HG02678 (cell line): Measurements from ENCODE around the gene GALNT10.

ENCODE experiments used
- ATAC-seq: cut with Tn5 transposase; IDR thresholded peaks from one replicate; pipeline ENCODE4 v1.9.1; 2021; ENCODE audit warnings: mild to moderate bottlenecking, moderate library complexity; ENCODE audit not compliant: unreplicated experiment

GALNT10 gene

DNA sequence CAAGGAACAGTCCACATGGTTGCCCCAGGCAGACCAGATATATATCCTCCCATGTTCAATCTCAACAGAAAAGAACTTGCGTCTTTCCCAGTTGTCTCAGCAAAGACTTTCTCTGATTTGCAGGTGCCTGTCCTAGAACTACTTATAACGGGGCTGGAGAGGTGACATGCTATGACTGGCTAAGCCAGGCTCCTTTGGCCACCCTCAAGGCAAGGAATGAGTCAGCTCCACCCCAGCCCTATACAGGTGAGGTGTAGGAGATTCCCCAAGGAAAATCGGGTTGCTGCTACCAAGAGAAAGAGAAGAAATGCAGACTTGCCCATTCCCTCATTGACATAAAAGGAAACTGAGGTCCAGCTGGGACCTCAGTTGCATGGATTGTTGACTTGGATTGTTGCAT lies 127.4 kb downstream of the GALNT10 start:
- no peak for ATAC-seq

DNA sequence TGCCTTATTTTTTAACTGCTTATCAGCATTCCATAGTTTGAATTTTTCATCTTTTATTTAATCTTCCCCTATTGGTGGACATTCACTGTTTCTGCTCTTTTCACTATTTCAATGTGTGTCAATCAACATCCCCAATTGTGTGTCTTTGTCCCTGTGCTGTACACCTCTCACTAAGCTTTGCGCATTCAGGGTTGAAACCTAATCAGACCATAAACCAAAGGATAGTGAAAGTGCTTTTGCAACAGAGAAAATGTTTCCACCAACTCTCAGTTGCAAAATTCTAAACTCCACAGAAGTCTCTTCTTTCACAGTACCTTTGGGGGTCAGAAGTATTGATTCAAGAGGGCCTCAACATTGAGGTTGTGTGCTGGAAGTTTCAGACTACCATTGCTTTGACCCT lies 128.2 kb downstream of the GALNT10 start:
- ATAC-seq, result no peak

DNA sequence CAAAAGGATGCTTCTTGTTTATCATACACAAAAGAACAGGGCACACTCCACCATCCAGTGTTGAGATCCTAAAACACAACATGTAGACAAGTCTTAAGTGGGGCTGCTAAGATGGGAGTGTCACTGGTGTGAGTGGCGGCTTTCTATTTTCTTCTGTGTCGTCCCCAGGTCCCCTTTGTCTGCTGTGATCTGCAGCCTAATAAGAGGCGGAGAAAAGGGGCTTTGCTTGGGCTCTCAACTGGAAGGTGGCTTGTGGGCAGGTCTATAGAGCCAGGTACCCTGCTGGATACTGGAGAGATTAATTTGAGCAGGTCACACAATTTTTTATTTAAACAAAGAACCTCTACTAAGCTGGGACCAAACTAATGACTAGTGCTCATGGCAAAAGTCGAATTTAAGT lies 129.2 kb downstream of the GALNT10 start:
- no peak for ATAC-seq

DNA sequence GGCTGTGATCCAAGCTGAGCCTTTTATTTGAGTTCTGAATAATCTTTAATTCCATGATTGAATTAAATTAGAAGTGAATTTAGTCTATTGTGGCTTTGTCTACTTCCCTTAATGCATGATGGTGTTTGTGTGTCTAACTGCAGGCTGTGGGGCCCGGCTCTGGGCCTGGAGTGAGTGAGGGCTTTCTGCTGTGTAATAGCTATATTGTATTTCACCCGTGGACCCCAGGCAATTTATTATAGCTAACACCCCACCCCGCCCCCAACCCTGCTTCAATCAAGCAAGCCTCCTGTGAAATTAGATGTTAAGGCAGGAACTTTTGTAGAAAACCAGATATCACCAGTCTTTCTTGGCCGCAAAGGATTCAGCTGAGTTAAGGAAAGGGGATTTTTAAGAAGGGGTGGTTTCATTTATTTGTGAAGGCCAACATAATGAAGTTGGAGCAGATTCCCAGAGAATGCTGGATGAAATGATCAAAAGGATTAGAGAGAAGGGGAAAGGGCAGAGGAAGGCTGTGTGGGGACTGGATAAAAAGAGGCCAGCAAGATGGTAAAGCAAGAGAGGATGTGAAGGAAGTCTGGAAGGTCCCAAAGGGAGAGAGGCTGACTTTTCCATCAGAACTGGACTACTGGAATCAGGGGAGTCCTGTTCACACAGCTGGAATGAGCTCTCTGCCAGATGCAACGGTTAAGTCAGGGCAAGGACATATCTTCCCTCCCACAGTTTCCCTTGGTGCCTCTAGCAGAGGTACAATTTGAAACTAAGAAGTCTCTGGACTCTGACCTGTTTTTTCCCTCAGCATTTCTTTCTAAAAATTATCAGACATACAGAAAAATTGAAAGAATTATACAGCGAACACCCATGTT lies 129.9 kb downstream of the GALNT10 start:
- ATAC-seq, result no peak

DNA sequence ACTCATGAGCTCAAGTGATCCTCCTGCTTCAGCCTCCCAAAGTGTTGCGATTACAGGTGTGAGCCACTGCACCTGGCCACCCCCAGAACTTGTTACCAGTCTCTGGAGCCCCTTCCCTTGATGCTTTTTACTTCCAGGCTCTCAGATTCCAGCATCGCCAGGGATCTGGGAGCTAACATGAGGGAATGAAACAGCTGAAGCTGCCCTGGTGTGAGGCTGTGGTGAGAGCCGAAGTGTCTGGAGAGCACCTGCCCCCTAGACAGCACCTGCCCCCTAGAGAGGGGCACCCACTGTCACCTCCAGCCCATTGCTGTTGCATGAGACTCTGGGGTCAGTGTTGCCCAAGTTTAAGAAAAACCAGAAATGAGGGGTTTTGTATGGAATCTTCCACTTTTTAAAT lies 131.0 kb downstream of the GALNT10 start:
- no peak for ATAC-seq

DNA sequence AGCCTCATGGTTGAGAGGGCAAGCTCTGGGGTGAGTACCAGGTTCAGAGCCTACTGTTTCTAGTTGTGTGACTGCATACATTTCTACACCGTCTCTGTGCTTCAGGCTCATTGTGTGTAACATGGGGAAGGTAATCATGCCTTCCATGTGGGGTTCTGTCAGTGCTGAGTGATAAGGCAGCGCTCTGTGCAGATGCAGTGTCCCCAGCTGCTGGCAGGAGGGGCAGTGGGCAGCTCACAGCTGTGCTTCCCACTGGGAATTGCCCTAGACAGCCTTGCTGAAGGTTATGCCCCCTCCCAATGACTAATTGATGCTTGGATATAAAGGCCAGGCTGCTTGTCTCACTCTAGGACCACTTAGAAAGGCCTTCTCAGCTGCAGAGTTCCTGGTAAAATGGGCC lies 133.5 kb downstream of the GALNT10 start:
- ATAC-seq, result no peak

DNA sequence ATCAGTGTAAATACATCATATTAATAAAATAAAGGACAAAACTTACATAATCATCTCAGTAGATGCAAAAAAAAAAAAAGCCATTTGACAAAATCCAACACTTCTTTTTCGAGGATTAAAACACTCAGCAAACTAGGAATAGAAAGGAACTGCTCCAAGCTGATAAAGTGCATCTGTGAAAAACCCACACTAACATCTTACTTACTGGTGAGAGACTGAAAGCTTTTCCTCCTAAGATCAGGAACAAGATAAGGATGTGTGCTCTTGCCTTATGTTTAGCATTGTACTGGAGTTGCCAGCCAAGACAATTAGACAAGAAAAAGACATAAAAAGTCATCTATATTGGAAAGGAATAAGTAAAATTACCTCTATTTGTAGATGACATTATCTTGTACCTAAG lies 135.0 kb downstream of the GALNT10 start:
- ATAC-seq, result no peak

DNA sequence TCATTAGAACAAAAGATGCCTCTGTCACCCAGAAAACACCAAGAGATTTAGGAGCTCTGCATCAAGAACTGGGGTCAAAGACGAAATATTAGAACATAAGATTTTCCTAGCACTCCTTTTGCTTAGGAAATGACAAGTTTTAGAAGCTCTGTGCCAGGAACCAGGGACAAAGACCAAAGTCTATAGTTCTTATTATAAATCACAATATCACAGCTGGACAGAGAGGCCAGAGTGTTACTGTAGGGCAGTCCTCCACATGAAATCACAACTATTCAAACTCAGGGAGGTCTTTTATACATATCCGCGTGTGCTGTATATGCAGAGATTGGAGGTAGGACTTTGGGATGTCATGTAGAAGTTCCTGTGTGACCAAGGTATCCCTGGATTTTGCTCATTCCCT lies 138.5 kb downstream of the GALNT10 start:
- ATAC-seq, result no peak

DNA sequence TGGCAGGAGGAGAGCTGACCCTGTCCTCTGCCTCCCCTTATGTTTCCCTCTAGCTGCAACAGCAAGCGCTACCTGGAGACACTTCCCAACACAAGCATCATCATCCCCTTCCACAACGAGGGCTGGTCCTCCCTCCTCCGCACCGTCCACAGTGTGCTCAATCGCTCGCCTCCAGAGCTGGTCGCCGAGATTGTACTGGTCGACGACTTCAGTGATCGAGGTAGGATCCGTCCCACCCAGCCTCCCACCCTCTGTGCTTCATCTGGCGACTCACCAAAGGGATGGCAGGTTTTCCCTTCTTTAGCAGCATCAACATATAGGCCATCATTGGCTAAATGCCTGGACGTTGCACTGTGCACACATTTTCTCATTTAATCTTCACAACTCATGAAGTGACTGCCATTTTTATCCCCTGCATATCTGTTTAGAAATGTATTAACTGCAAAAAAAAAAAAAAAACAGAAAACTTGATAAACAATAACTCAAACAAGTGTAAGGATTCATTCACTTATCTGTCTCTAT lies 139.0 kb downstream of the GALNT10 start:
- ATAC-seq, result no peak

DNA sequence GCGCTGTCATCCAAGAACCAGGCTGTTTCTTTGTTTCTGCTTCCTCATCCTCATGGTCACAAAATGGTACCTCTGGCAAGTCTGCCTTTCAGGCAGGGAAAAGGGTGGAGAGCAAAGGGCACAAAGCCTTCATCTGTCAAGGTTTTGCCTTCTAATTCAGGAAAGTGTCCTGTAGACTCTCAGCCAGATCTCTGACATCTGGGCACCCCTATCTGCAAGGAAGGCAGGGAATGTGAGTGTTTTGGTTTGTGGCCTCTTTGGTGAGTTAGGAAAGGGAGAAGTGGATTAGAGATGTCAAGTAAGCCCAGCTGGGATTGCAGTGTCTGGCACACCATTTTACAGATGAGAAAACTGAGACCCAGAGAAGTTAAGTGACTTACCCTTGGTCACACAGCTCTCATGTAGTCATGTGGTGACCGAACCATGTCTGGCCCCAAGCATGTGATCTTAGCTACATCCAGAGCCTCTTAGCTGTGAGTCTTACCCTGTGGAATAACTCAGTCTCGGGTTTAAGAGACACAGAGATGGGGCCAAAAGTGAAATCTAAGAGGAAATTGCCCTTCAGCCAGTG lies 139.6 kb downstream of the GALNT10 start:
- no peak for ATAC-seq

DNA sequence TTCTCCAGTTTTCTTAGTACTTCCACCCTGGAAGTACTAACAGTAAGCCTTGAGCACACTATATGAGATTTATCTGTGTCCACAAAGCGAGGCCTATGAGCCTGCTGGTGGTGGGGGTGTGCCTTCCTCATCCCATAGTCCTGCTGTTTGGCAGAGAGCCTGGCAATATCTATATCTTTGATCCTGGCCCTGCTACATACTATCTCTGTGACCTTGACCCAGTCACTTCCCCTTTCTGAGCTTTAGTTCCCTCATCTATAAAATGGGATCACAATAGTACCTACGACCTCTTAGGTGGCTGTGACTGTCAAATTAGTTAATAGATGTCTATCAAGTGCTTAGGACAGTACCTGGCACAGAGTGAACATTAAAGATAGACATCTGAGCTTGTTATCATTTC lies 140.7 kb downstream of the GALNT10 start:
- ATAC-seq, result no peak

DNA sequence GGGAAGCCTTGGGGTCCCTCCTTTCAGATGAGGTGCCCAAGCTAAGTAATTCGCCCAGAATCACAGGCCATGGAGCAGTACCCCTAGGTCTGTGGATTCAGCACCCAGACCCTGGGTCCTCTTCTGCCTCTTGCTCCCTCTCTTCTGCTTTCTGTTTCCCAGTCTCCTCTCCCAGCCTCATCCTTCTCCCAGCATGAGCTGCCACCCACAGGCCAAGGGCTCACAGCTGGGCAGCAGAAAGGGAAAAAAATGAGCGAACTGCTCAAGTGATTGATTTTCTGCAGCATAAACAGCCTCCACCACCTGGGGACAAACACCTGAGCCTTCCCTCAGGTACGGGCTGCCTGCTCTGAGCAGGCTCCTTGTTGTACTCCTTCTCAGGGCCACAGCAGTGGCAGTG lies 141.4 kb downstream of the GALNT10 start:
- no peak for ATAC-seq

DNA sequence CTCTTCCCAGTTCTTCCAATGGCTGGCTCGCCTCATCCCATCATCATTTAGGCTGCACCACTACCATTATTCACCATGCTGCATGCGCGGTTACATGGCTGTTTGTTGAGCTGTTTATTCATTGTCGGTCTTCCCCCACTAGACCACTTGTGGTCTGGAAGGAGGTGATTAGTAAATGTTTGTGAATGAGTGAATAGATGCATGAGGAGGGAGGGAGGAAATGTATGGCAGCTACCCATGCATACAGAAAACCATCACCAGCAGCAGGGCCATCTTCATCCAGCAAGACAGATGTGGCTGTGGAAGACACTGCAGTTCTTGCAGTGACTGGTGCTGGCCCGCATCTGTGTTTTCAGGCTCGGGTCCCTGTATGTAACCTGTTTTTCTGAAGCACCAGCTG lies 141.9 kb downstream of the GALNT10 start:
- ATAC-seq, result no peak

DNA sequence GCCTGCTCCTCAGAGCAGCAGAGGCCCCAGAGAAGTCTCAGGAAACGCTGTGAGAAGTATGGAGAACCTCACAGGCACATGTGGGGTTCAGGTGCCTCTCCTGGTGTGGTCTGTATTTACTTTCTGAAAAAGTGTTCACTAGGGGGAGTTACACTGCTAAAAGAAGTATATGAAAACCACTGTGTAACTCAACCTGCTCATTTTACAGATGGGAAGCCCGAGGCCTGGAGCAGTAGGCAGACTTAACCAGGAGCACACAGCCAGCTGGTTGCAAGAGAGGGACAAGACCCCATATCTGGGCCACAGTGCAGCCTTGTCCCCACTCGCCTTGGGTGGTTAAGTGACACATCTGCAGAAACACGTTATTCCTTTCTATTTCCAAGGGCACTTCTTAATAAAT lies 142.5 kb downstream of the GALNT10 start:
- ATAC-seq, result no peak

DNA sequence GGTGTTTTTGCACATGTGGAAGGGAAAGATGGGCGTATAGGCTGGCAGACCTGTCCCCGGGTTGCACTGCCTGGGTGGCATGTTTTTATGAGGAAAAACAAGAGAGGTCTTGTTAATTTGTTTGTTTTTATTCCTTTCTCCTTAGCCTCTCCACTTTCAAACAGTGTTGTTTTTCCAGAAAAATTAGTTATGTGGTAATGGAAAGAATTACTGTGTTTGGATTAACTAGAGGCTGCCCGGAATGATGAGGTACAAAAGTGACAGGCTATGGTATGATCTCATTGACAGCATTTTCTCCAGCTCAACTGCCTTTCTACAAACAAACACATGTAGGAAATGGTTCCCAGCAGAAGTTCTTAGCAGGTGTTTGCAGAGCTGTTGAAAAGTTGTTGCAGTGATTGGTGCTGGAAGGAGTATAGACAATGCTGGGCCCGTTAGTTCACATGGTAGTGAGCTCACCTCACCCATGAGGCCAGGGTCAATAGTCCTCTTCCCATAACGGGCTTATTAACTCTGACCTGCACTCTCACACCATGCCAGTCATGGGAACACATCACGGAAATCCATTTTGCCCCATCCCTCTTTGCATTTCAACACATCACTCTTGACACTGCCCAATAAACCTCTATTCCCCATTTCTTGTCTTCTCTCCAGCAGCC lies 144.0 kb downstream of the GALNT10 start:
- no peak for ATAC-seq

DNA sequence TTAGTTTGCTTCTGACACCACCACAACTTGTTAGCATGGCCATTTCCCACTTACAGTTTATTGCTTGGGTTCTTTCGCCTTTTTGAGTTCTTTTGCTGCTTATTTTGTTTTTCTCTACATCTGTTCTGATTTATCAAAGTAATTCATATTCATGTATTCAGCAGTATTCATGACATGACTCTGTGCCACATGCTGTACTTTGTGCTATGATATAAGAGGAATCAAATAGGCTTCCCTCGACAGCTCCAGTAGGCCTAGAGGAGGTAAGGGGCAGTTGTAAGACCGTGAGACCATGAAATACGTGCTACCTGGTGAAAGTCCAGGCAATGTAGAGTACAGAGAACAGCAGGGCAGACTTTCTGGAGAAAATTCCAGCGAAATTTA lies 144.5 kb downstream of the GALNT10 start:
- no peak for ATAC-seq

DNA sequence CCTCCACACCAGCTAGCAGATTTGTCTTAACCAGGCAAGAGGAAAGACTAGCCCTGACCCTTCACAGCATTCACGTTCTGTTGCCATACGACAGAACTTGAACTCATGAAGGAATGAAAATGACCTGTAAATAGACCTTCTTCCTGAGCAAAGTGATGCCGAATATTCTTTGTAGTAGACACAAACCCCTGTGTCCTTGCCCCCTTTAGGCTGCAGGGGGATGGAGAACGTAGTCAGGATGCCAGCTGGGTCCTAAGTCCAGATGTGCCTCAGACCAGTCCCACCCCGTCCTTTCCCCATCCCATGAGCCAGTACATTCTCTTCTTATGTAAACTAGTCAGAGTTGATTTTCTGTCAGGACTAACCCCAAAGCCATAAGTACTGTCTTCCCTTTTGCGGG lies 151.1 kb downstream of the GALNT10 start:
- ATAC-seq, result no peak

DNA sequence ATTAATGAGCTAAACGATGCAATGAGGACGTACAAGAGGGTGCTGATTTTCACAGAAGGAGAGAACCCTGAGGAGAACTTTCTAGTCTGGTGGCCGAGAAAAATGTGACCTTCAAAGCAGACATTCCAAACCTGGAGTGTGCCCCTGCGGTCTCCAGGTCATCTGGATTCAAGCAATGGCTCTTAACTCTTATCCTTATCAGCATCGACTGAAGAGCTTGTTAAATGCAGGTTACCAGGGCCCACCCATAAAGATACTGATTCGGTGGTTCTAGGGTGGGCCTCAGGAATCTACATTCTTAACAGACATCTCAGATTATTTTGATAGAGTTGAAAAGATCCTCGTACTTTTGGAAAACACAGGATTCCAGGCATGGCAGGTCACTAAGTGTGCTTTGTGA lies 151.7 kb downstream of the GALNT10 start:
- ATAC-seq, result no peak

DNA sequence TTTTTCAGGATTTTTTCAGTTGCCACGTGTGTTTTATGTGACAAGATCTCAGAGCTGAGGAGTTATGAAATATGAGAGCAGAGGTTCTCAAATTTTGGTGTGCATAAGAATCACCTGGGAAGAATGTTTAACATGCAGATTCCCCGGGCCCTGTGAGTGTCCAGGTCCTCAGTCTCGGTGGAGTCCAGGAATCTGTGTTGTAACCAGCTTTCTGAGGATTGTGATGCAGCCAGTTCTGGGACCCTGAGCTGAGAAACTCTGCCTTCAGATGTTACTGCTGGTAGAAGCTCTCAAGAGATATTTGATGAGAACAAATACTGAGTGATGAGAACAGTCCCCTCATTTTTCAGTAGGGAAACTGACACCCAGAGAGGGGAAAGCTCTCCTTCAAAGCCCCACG lies 152.4 kb downstream of the GALNT10 start:
- ATAC-seq, result no peak

DNA sequence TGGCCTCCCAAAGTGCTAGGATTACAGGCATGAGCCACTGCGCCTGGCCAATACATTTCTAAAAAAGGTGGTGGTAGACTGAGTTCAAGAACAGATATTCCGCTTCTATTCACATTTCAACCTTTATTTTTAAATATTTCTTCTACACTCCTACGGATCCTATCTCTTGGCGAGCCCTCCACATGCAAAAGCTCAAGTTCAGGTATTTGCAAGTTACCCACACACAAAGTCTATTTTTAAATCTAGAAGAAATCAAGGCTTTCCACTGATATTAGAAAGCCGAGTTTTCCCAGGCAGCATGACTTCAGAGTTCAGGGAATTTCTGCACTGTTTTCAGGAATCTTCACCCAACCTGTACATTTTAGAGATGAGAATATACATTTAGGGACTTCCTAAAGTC lies 153.9 kb downstream of the GALNT10 start:
- no peak for ATAC-seq

DNA sequence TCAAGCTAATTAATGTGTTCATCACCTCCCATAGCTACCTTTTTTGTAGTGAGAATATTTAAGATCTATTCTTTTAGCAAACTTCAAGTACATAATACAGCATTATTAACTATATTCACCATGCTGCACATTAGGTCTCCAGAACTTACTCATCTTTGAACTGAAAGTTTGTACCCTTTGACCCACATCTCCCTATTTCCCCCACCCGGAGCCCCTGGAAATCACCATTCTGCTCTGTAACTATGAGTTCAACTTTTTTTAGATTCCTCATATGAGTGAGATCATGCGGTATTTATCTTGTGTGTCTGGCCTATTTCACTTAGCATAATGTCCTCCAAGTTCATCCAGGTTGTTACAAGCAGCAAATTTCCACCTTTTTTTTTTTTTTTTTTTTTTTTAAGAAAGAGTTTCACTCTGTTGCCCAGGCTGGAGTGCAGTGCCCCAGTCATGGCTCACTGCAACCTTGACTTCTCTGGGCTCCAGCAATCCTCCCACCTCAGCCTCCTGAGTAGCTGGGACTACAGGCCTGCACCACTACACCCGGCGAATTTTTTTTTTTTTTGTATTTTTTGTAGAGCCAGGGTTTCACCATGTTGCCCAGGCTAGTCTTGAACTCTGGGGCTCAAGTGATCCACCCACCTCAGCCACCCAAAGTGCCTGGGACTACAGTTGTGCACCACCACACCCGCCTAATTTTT lies 154.9 kb downstream of the GALNT10 start:
- ATAC-seq, result peak; percentile 84
